ENCODE measurements around the gene TEKT5. TPM values are rescaled to one million over a fixed set of nuclear protein-coding genes. Genes with fewer than 3 reads are reported as not detected.
A peak's percentile ranks its signal among the peaks of the same experiment; 100 is the strongest.
"Not testable (repeated sequence)": the region's sequence is repeated elsewhere in the genome, so short reads cannot be mapped to it uniquely, and the experiment has no call there.

TEKT5 gene
- polyA plus RNA-seq, 10 donors = 0.10 to 0.46 (median 0.22) TPM; not detected in 1

DNA sequence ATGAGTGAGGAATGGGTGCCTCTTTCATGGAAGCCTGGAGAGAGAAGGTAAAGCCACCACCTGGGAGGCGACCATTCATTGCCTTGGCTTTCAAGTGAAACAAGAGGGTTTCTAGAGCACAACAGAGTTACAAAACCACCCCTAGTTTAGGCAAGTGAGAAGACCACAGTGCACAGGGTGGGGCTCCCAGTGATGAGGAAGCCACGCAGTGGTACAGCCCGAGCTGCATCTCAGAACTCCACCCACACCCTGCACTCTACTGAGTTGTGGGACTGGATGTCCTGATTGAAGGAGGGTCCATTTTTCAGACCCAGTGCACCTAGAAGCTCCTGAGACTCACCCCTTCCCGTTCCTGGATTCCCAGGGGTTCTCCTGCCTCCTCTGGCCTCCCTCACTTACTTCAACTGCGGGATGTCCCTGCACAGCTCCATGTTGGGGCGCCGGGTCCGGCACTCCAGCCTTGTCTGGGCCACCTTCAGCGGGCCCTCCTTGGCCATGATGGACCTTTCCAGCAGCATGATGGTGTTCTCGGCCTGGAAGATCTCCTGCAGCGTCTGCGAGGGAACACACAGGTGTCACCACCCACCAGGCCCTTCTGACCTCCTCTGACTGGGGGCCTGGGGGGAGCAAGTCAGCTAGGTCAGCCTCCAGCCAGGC lies 59.2 kb downstream of the TEKT5 start:
- DNase-seq = no peak

DNA sequence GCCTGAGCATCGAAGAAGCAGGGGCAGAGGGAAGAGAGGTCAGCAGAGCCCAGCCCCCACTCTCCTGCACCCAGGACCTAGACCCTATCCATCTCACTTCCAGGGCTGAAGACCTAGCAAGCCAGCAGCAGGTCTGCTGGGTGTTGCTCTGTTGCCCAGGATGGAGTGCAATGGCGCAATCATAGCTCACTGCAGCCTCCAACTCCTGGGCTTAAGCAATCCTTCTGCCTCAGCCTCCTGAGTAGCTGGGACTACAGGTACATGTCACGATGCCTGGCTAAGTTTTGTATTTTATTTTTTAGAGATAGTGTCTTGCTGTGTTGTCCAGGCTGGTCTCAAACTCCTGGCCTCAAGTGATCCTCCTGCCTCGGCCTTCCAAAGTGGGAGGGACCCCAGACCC lies 61.3 kb downstream of the TEKT5 start:
- DNase-seq = not testable (repeated sequence)

GRCh38 chr16:10631886-10632285 lies 62.8 kb downstream of the TEKT5 start:
- no peak for DNase-seq

DNA sequence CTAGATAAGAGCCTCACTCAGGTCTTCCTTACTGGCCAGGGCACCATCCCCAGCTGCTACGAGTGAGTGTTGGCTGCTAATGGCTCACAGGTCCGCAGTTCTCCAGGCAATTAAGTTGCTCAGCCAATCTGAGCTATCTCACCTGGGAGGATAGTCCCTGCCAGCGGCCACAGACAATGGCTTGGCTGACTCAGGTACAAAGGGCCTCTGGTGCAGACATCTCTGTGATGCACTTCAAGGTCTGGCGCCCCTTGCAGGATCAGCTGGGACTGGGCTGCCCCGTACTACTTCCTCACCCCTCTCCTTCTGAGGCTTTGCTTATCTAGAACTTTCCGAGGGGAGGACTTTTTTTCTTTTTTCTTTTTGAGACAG lies 65.2 kb downstream of the TEKT5 start:
- DNase-seq = no peak

DNA sequence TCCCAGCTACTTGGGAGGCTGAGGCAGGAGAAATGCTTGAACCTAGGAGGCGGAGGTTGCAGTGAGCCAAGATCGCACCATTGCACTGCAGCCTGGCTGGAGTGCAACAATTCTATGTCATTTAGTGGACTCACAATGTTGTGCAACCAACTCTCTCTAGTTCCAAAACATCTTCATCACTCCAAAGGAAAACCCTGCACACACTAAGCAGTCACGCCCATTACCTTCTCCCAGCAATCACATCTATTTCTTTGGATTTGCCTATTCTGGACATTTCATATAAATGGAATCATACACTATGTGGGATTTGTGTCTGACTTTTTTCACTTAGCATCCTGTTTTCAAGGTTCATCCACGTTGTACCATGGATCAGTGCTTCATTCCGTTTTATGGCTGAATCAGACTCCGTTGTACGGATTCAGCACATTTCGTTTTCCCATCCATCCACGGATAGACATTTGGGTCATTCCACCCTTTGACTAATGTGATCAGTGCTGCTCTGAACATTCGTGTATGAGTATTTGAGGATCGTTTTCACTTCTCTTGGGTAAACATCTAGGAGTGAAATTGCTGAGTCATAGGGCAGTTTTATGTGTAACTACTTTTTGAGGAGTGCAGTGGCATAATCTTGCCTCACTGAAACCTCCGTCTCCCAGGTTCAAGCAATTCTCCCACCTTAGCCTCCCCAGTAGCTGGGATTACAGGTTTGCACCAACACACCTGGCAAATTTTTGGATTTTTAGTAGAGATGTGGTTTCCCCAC lies 69.0 kb downstream of the TEKT5 start:
- no peak for DNase-seq

DNA sequence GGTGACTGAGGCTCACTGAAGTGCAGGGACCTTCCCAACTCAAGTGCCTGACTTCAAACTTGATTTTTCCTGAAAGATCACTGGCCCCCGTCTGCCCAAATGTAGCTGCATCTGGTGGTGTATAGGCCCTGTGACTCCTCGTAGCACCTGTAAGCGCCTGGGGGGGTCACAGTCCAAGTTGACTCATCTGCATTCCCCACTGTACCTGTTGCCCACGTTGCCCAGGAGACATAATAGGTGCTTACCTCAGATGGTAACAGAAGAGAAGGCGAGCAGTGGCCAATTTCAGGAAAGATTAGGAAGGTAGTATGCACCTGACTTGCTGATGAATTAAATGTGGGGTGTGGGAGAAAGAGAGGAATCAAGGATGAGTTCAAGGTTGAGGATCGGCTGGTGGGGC lies 70.2 kb downstream of the TEKT5 start:
- DNase-seq = no peak

GRCh38 chr16:10623059-10623458 lies 71.7 kb downstream of the TEKT5 start:
- DNase-seq = no peak

DNA sequence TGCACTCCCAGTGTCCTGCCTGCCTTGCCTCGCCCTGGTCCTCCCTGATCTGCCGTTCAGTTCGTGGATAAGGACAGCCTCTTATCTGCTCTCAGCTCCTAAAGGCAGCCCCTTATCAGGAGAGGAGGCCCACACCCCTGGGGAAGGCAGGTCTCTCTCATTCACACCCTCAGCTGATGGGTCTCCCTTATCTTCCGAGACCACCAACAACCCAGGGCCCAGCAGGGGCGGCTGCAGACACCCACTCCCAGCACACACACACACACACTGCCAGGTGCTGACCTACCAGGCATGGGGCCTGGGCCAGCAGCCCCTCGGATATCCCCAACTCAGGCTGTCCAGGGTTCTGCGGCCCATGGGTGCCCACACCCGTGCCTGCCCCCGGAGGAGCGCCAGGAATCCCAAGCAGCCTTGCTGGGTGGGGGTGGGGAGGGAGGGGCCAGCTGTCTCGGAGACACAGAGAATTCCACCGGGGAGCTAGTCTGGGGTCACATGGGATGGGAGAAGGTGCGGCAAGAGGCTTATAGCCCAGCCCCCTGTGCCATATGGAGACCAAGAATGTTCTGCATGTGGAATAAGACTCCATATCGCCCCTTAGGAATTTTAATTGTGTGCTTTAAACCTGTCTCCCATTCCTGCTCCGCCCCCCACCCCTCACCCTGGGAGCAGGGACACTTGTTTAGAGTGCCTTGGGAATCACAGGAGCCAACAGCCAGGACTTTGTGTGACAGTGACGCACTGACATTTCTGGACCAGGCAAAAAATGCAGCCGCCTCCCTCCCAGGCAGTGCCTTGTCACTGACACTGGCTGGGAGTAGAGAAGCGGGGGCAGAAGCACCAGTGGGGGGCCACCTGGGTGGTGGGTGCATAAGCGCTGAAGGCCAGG lies 72.5 kb downstream of the TEKT5 start:
- DNase-seq = peak in 1 of 3 donors; percentile 41

DNA sequence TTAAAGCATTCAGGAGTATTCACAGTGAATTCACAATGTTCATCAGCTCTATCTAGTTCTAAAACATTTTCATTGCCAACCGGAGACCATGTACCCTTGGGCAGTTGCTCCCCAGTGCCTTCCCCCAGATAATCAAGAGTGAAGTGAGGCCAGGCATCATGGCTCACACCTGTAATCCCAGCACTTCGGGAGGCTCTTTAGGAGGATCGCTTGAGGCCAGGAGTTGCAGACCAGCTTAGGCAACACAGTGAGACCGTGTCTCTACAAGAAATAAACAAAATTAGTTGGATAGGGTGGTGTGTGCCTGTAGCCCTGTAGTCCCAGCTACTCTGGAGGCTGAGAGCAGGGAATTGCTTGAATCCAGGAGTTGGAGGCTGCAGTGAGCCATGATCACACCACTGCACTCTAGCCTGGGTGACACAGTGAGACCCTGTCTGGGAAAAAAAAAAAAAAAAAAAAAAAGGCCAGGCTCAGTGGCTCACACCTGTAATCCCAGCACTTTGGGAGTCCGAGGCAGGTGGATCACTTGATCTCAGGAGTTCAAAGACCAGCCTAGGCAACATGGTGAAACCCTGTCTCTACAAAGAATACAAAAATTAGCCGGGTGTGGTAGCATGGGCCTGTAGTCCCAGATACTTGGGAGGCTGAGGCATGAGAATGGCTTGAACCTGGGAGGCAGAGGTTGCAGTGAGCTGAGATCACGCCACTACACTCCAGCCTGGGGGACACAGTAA lies 73.3 kb downstream of the TEKT5 start:
- DNase-seq = not testable (repeated sequence)

DNA sequence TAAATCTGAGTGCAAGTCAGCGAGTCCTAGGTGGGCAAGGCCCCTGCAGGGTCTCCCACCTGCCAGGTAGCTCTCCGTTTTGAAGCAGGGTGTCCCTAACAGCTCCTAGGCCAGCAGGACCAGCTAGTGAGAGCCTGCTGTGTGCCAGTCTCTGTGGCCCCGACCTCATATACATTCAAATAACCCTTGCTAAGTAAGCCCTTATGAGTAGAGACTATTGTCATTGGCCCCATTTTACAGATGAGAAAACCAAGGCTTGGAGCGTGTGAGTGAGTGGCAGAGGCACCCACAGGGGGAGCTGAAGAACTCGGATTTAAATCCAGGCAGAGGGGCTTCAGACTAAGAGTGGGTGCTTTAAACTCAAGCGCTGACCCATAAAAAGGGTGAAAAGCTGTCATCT lies 74.6 kb downstream of the TEKT5 start:
- no peak for DNase-seq

DNA sequence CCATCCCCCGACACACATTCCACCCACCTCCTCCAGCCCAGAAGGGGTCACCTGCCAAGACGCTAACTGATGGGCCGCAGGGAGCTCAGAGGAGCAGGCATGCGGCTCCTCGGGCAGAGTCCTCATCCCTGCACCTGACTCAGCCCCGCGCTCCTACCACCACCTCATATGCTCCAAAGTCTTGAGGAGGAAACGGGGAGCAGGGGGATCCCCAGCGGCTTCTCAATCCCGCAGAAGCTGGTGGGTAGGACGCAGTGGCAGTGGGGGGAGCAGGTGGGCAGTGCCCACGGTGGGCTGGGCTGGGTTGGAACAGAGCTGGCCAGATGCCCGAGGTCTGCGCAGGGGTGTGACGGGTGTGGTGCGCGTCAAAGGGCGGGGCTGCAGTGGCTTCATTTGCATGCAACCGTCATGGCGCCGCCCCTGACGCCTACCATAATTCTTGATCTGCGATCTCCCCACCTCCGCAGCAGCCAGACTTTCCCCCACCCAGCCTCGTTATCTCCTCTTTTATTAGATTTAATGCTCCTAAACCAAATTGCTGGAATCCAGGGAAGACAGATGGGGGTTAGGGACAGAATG lies 75.4 kb downstream of the TEKT5 start:
- peak in 2 of 3 donors; percentile 20 to 48 for DNase-seq

DNA sequence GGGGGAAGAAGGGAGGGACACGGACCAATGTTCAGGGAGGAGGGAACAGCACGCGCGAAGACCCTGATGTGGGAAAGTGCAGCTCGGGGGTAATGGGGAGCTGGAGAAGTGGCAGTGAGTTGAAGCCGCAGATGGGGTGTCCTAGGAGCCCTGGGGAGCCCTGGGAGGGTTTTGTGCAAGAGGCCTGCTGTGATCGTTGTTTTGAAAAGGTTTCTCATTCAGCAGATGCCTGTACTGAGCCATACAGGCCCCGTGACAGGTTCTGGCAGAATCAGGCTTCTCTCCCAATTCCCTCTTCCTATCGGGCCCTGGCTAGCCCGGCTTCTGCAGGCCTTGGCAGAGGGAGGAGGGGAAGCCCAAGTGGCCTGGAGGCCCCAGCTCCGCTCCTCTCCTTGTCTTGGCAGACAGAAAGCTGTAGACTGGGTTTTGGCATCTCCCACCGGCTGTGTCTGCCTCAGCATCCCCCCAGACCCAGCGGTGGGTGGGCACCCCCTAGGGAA lies 76.0 kb downstream of the TEKT5 start:
- peak in 2 of 3 donors; percentile 17 to 45 for DNase-seq

DNA sequence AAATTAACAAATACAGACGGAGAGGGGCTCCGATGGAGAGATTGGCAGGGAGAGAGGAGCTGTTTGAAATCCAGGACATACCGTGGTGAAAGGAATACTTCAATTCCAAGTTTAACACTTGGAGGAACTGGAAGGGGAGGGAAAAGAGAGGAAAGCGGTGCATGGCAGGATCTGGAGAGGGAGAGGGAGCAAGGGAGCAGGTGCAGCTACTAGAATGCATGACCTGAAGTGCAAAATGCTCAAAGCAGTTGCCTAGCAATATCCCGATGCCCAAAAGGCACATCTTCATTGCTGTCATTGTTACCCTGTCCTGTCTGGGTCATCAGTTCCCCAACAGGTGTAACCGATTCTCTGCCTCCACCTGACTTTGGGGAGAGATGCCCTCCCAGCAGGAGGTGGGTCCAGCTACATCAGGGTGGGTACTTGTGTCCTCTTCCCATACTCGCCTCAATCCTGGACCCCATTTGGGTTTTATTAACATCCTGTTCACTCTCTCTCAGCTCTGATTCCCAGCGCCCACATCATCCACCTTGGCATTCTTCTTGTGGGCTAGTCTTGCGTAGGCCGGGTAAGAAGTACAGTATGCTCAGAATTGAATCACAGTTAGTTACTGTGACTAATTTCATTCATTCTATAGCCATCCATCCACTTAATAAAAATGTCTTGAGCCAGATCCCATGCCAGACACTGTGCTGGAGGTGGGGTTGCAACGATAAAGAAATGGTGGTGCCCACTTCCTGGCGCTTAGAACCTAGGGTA lies 76.9 kb downstream of the TEKT5 start:
- peak in 1 of 3 donors; percentile 30 for DNase-seq

DNA sequence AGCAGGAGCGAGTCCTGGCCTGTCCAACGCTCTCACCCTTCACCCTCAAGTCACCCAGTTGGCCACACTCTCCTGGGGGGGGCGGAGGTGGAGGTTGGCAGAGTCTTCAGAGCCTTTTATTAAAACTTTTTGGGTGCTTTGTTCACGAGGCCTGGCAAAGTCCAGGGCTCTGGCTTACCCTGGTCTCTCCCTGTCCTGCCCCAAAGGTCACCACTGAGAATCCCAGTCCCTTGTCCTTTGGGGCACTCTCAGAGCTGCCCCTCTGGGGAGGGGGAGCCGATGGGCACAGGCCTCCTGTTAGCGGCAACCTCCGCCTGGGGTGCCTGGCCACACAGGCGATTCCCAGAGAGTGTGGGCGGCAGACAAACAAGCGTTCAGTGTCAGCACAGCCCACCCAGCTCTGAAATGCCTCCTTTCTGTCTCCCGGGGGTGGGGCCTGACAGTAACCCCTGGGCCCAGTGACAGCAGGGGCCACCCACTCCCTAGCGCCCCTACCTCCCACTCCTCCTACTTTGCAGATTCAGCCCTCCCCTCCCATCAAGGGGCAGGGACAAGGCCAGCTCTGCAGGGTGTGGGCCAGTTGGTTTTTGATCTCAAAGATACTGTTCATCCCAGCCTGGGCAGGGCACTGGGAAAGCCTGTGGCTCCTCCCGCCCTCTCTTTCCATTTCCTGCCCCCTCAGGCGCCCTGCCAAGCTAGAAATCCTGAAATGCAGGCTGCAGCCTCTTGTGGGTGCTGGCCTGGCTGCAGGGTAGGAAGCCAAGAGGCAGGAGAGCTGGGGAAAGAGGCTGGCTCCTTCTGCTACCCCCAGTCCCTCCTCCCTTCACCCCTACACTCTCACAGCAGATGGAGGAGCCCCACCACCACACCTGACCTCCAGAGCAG lies 77.7 kb downstream of the TEKT5 start:
- peak; percentile 35 to 76 (median 55) for DNase-seq

DNA sequence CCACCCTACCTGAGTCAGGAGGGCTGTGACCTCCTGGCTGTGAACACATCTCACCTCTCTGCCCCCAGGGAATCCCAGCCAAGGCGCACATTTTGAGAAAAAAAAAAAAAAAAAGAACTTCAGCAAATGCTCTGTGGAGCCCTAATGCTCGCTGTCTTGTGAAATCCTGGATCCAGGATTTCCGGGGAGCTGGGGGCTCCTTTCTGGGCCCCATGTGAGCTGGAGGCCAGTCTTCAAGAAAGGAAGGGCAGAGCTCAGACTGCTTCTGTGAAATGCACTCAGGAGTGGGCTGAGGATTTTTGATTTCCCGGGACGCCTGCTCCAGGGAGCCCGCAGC lies 78.3 kb downstream of the TEKT5 start:
- no peak for DNase-seq

DNA sequence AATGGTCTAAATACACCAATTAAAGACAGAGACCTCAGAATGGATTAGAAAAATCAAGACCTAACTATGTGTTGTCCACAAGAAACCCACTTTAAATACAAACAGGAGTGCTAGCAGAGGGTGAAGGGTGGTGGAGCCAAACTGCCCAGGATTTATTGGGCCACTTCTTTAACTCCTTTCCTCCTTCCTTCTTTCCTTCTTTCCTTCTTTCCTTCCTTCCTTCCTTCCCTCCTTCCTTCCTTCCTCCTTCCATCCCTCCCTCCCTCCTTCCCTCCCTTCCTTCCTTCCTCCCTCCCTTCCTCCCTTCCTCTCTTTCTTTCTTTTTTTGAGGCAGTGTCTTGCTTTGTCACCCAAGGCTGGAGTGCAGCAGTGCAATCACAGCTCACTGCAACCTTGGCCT lies 80.0 kb downstream of the TEKT5 start:
- DNase-seq = no peak

GRCh38 chr16:10613785-10614485 lies 80.8 kb downstream of the TEKT5 start:
- no peak for DNase-seq

GRCh38 chr16:10612649-10613179 lies 82.0 kb downstream of the TEKT5 start:
- DNase-seq = no peak

Measured in muscle of back (tissue), 11 donors.